GM12891 (cell line): ENCODE results near the gene ZNF444.
"Not testable (repeated sequence)": the region's sequence is repeated elsewhere in the genome, so short reads cannot be mapped to it uniquely, and the experiment has no call there.

Experiments used
- DNase-seq: peaks from one replicate; pipeline ENCODE4 v3.0.0; 2011; ENCODE audit warnings: low spot score; ENCODE audit not compliant: insufficient read length
- FAIRE-seq: peaks from 2 replicates; lab custom pipeline; 2011; peaks lifted over from hg19 to GRCh38; lab: Jason Lieb, UNC
- PAX5 ChIP-seq: IDR thresholded peaks from 2 replicates; pipeline ENCODE4 v1.6.1; 2011; ENCODE audit warnings: low read length, moderate library complexity, mild to moderate bottlenecking; ENCODE audit not compliant: insufficient read depth, severe bottlenecking
- POLR2A ChIP-seq: IDR thresholded peaks from 2 replicates; pipeline ENCODE4 v1.6.1; 2011; ENCODE audit warnings: low read depth, low read length, control low read depth
- POLR2AphosphoS5 ChIP-seq: IDR thresholded peaks from 2 replicates; pipeline ENCODE4 v1.6.1; 2011; ENCODE audit warnings: low read depth, low read length, control low read depth
- POU2F2 ChIP-seq: IDR thresholded peaks from 2 replicates; pipeline ENCODE4 v1.6.1; 2011; ENCODE audit warnings: low read depth, mild to moderate bottlenecking, control low read depth, low read length, moderate library complexity
- SPI1 ChIP-seq: IDR thresholded peaks from 2 replicates; pipeline ENCODE4 v1.6.1; 2011; ENCODE audit warnings: low read depth, low read length, control low read depth
- TAF1 ChIP-seq: IDR thresholded peaks from 2 replicates; pipeline ENCODE4 v1.6.1; 2011; ENCODE audit warnings: low read depth, low read length, control low read depth

ZNF444 gene

GRCh38 chr19:56199687-56200086 is 58.6 kb downstream of the ZNF444 start:
- TF ChIP-seq POLR2AphosphoS5 (no peak), TAF1 (no peak), SPI1 (no peak), POLR2A (no peak), POU2F2 (no peak), PAX5 (no peak)
- no peak for DNase-seq
- FAIRE-seq = no peak

DNA sequence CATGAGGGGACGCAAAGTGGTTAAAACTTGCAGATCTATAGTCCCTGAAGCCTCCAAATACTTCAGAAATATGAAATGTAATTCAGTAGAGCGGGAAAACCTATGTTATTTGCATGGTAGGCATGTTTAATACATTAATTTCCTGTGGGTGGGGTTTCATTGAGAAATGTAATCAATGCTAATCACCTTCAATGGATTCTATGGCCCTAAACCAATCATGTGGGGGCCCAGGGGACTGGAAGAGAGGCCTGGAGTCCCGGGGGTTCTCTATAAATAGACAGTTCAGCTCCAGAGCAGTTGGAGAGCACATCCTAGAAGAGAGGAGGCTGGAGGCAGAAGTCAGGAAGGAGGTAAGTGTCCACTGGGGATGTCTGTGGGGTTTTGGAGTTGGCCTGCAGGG is 60.9 kb downstream of the ZNF444 start, which contains the start of gene ZSCAN5C:
Gene ZSCAN5C, plus strand, starts transcription at position 301 of the 400 bp plus-strand sequence. CDS start 3,641 bp downstream, outside the sequence.
- DNase-seq = no peak
- TF ChIP-seq SPI1 = no peak
- FAIRE-seq = no peak

GRCh38 chr19:56207581-56207980 is 66.5 kb downstream of the ZNF444 start:
- FAIRE-seq, DNase-seq: not testable (repeated sequence)

DNA sequence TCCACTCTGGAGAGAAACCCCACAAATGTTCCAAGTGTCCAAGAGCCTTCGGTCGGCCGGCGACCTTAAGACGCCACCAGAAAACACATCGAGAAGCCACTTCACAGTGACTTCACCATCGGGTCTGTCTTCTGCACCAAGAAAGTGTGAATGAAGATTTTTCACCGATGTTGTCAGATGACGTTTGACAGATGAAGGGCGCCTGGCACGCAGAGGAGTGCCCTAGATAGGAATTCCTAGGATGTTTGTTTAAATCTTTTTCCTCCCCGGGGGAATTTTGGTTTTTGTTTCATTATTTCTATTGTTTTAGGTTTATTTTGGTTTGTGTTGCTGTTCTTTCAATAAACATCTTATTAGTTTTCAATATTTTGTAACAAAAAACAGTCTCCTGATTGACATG is 68.0 kb downstream of the ZNF444 start:
- no peak for TF ChIP-seq PAX5
- TF ChIP-seq TAF1 = no peak
- TF ChIP-seq SPI1 = no peak
- no peak for TF ChIP-seq POLR2AphosphoS5
- no peak for TF ChIP-seq POU2F2
- no peak for DNase-seq
- no peak for FAIRE-seq

DNA sequence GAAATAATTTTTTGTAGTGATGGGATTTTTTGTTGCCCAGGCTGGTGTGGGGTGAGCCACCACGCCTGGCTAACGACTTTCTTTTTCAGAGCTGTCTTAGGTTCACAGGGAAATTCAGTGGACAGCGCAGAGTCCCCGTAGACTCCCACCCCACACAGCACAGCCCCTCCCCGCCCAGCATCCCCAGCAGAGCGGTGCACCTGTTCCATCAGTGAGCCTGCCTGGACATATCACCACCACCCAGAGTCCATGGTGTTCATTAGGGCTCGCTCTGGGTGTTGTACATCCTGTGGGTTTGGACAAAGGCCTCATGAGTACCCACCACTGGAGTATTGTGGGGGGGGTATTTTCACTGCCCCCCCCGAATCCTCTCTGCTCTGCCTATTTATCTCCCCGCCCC is 68.9 kb downstream of the ZNF444 start:
- not testable (repeated sequence) for FAIRE-seq, DNase-seq
